NCI-H1436 (cell line): ENCODE data around the gene SPATA12.

ENCODE experiments used
- DNase-seq: peaks from one replicate; lab custom pipeline; 2025; lab: John Stamatoyannopoulos, UW

The SPATA12 gene

GRCh38 chr3:57060089-57060821, at the start of gene SPATA12:
TSS of gene SPATA12 (plus strand) at chr3:57060664. CDS start at chr3:57073695, 13,031 bp downstream.
- no peak for DNase-seq

GRCh38 chr3:57011022-57011421, 49.4 kb upstream of the SPATA12 start:
- no peak for DNase-seq

GRCh38 chr3:57012847-57013246, 47.6 kb upstream of the SPATA12 start:
- DNase-seq: no peak

- no peak for DNase-seq
Measured at GRCh38 chr3:57015350-57015729, 45.1 kb upstream of the SPATA12 start.

- DNase-seq: no peak
Measured at GRCh38 chr3:57015912-57016311, 44.6 kb upstream of the SPATA12 start.

- DNase-seq: no peak
Measured at GRCh38 chr3:57017459-57017845, 43.0 kb upstream of the SPATA12 start.

- no peak for DNase-seq
Measured at GRCh38 chr3:57018246-57018645, 42.2 kb upstream of the SPATA12 start.

- no peak for DNase-seq
Measured at GRCh38 chr3:57019057-57019456, 41.4 kb upstream of the SPATA12 start.

- DNase-seq: no peak
Measured at GRCh38 chr3:57025237-57025636, 35.2 kb upstream of the SPATA12 start.

GRCh38 chr3:57026944-57027343, 33.5 kb upstream of the SPATA12 start:
- DNase-seq: no peak

GRCh38 chr3:57029383-57029782, 31.1 kb upstream of the SPATA12 start:
- DNase-seq: no peak

- no peak for DNase-seq
Measured at GRCh38 chr3:57029924-57030323, 30.5 kb upstream of the SPATA12 start.

GRCh38 chr3:57030721-57031120, 29.7 kb upstream of the SPATA12 start:
- DNase-seq: no peak

- DNase-seq: no peak
Measured at GRCh38 chr3:57031631-57032541, 28.6 kb upstream of the SPATA12 start.

- DNase-seq: no peak
Measured at GRCh38 chr3:57036952-57037351, 23.5 kb upstream of the SPATA12 start.

- no peak for DNase-seq
Measured at GRCh38 chr3:57038466-57039164, 21.8 kb upstream of the SPATA12 start.

- no peak for DNase-seq
Measured at GRCh38 chr3:57041674-57042073, 18.8 kb upstream of the SPATA12 start.

GRCh38 chr3:57043518-57043917, 16.9 kb upstream of the SPATA12 start:
- no peak for DNase-seq

- no peak for DNase-seq
Measured at GRCh38 chr3:57046101-57046765, 14.2 kb upstream of the SPATA12 start.

GRCh38 chr3:57048052-57048671, 12.3 kb upstream of the SPATA12 start:
- no peak for DNase-seq

GRCh38 chr3:57048728-57049127, 11.7 kb upstream of the SPATA12 start:
- no peak for DNase-seq

- no peak for DNase-seq
Measured at GRCh38 chr3:57052662-57053061, 7.8 kb upstream of the SPATA12 start.
